HT-29 (cell line): ENCODE results near the gene GPR180. TPM values are rescaled to one million over a fixed set of nuclear protein-coding genes. Genes with fewer than 3 reads are reported as not detected.
A peak's percentile ranks its signal among the peaks of the same experiment; 100 is the strongest.

ENCODE experiments used
- small RNA-seq: library from RNA; depleted of rRNA; stranded (forward); fragments of <200 nt; gene quantifications from one replicate; pipeline ENCODE3, GENCODE V24; 2014
- total RNA-seq: library from RNA; depleted of rRNA; stranded (reverse); fragments of >200 nt; shearing (Covaris generic); gene quantifications from 2 replicates; pipeline ENCODE4 v1.2.3, GENCODE V29; 2014; rRNA removed

The GPR180 gene
- total RNA-seq, 1 experiment from 2014 or later = 4.5 TPM

Small RNAs within 50 kb of the gene (small RNA-seq; reads per million reads assigned to genes)
- gene RNA5SP36 = 1.4 reads per million, percentile 53 among the genes with 10 or more reads in this experiment

Other genes with a start within 250 kb of the GPR180 start
- gene DCT, start 122.2 kb upstream of the GPR180 start, total RNA-seq = not detected in 2 replicates
- 6.4 and 7.5 TPM in 2 replicates for gene TGDS, start 5.7 kb upstream of the GPR180 start, total RNA-seq
- not detected in 2 replicates for gene SOX21, start 110.7 kb downstream of the GPR180 start, total RNA-seq